Measurements from ENCODE around the gene SOCS4.

GRCh38 chr14:55045087-55045486 lies 18.1 kb downstream of the SOCS4 start:
- TF ChIP-seq EZH2 (IDR thresholded peaks at IDR 0.05) (no peak), POLR2AphosphoS5 (IDR thresholded peaks at IDR 0.05; ENCODE audit: borderline replicate concordance, low read depth, low read length) (no peak)

All from SK-N-MC (cell line).